Keratinocyte (primary cell): ENCODE data around the gene ROPN1B. TPM values are rescaled to one million over a fixed set of nuclear protein-coding genes. Genes with fewer than 3 reads are reported as not detected.

Experiments
- DNase-seq: peaks from one replicate; pipeline ENCODE4 v3.0.0-alpha.2; 2011; ENCODE audit warnings: low read depth, missing footprints, low spot score
- FAIRE-seq: peaks from 2 replicates; lab custom pipeline; 2011; peaks lifted over from hg19 to GRCh38; lab: Jason Lieb, UNC
- H2AFZ ChIP-seq: 2 replicates; pipeline ENCODE4 v1.6.0; 2012; ENCODE audit warnings: low read length, control low read depth, inconsistent platforms; ENCODE audit not compliant: control insufficient read depth
- H3K27ac ChIP-seq: 2 replicates; pipeline ENCODE4 v1.5.1; 2011; ENCODE audit warnings: low read length; ENCODE audit not compliant: control insufficient read depth, insufficient read depth
- H3K27me3 ChIP-seq: 3 replicates; pipeline ENCODE4 v1.6.0; 2011; ENCODE audit warnings: low read length; ENCODE audit not compliant: control insufficient read depth, insufficient read depth; ENCODE audit errors: extremely low read depth
- H3K36me3 ChIP-seq, 2 experiments: 2 replicates in 1 of 2; 3 replicates in 1 of 2; pipeline ENCODE4 v1.5.1; 2011; ENCODE audit warnings: low read length in 2 of 2, mild to moderate bottlenecking in 1 of 2; ENCODE audit not compliant: control insufficient read depth in 2 of 2, insufficient read depth in 2 of 2; ENCODE audit errors: extremely low read depth in 1 of 2
- H3K4me1 ChIP-seq: 3 replicates; pipeline ENCODE4 v1.5.1; 2011; ENCODE audit warnings: low read length; ENCODE audit not compliant: control insufficient read depth, insufficient read depth; ENCODE audit errors: extremely low read depth
- H3K4me2 ChIP-seq: 3 replicates; pipeline ENCODE4 v1.6.0; 2011; ENCODE audit warnings: low read depth, low read length; ENCODE audit not compliant: control insufficient read depth, insufficient read depth; ENCODE audit errors: extremely low read depth
- H3K4me3 ChIP-seq, 3 experiments: fragments of 200-600 bp in 1 of 3; sonication (generic) in 1 of 3; 2 replicates in 2 of 3; 3 replicates in 1 of 3; pipeline ENCODE4 v1.5.1; 2011 to 2016; ENCODE audit warnings: low read length in 3 of 3, mild to moderate bottlenecking in 3 of 3, control low read depth in 2 of 3, inconsistent platforms in 1 of 3, low read depth in 1 of 3, mixed read lengths in 1 of 3, mixed run types in 1 of 3, moderate library complexity in 1 of 3; ENCODE audit not compliant: control insufficient read depth in 2 of 3, insufficient read depth in 2 of 3; ENCODE audit errors: extremely low read depth in 1 of 3
- H3K79me2 ChIP-seq: 2 replicates; pipeline ENCODE4 v1.6.0; 2012; ENCODE audit warnings: low read length; ENCODE audit not compliant: control insufficient read depth, insufficient read depth
- H3K9ac ChIP-seq: 3 replicates; pipeline ENCODE4 v1.6.0; 2011; ENCODE audit warnings: low read length; ENCODE audit not compliant: control insufficient read depth, insufficient read depth; ENCODE audit errors: extremely low read depth
- H3K9me1 ChIP-seq: 3 replicates; pipeline ENCODE4 v1.6.0; 2011; ENCODE audit warnings: low read length; ENCODE audit not compliant: control insufficient read depth, insufficient read depth; ENCODE audit errors: extremely low read depth
- H3K9me3 ChIP-seq: 2 replicates; pipeline ENCODE4 v1.5.1; 2012; ENCODE audit warnings: low read depth, low read length; ENCODE audit not compliant: control insufficient read depth
- H4K20me1 ChIP-seq: 3 replicates; pipeline ENCODE4 v1.6.0; 2011; ENCODE audit warnings: low read length; ENCODE audit not compliant: control insufficient read depth, insufficient read depth; ENCODE audit errors: extremely low read depth
- CTCF ChIP-seq, 3 experiments: IDR thresholded peaks in 1 of 3; conservative IDR thresholded peaks in 1 of 3; optimal IDR thresholded peaks in 1 of 3; 2 replicates in 2 of 3; 3 replicates in 1 of 3; pipeline versions ENCODE3 to v1.5.1; 2011; ENCODE audit warnings: low read length in 3 of 3, mild to moderate bottlenecking in 3 of 3, moderate library complexity in 2 of 3, control low read depth in 1 of 3, inconsistent platforms in 1 of 3; ENCODE audit not compliant: insufficient read depth in 2 of 3; ENCODE audit errors: extremely low read depth in 1 of 3
- EZH2 ChIP-seq: IDR thresholded peaks from one replicate; pipeline ENCODE4 v1.6.1; 2012; ENCODE audit warnings: inconsistent platforms, mild to moderate bottlenecking, low read length, moderate library complexity
- dilution Hi-C: fragments of 300-500 bp; cut with MboI; formaldehyde crosslinking; loops from one replicate; pipeline ENCODE4 v1.7.0; 2020; ENCODE audit warnings: low sequenced_read_pairs; ENCODE audit not compliant: extremely low pct_ligation_motif_present
- polyA plus RNA-seq, 5 experiments: library from polyadenylated mRNA; depleted of rRNA in 3 of 5; stranded (reverse) in 3 of 5; stranded (forward) in 1 of 5; unstranded in 1 of 5; fragments of >200 nt; gene quantifications; 1 replicate in 1 of 5; 2 replicates in 3 of 5; 3 replicates in 1 of 5; pipeline versions ENCODE4 v1.2.1 to v1.2.3, GENCODE V29; 2011 to 2012; ENCODE audit warnings: missing spikeins in 2 of 5, low read depth in 1 of 5, low replicate concordance in 1 of 5
- small RNA-seq, 3 experiments: library from RNA; depleted of rRNA; stranded (forward); fragments of <200 nt; gene quantifications; one replicate each; pipeline ENCODE3, GENCODE V24; 2012; ENCODE audit warnings: low read depth in 3 of 3, low replicate concordance in 1 of 3; ENCODE audit not compliant: insufficient read length in 3 of 3

Gene ROPN1B
- polyA plus RNA-seq, 1 donor (not counting 4 experiments of a cell fraction or from before 2014, with no cell fraction given) = 0.14 TPM

- H3K4me1 ChIP-seq = peaks cover 8% of the 10 kb centered on the region
- DNase-seq (no peak), FAIRE-seq (no peak)
- peaks cover 2 to 6% of the 10 kb centered on the region in 2 experiments for H3K36me3 ChIP-seq
- H3K79me2 ChIP-seq = no peaks in the 10 kb centered on the region
- no peaks in the 10 kb centered on the region for H3K27me3 ChIP-seq
- no peak overlapping the region for H3K4me2 ChIP-seq
- H3K27ac ChIP-seq = no peak overlapping the region
- no peaks in the 10 kb centered on the region for H3K9me1 ChIP-seq
- no peak overlapping the region for H3K9ac ChIP-seq
- TF ChIP-seq CTCF (optimal IDR thresholded peaks at IDR 0.05 in 1 of 3, IDR thresholded peaks at IDR 0.05 in 1 of 3, conservative IDR thresholded peaks at IDR 0.05 in 1 of 3; ENCODE audit: extremely low read depth in 1 of 3, insufficient read depth in 2 of 3, low read length in 3 of 3) = no peak
- no peak for TF ChIP-seq EZH2
- H2AFZ ChIP-seq = no peak overlapping the region
- dilution Hi-C loops = no loop called here
- H3K9me3 ChIP-seq = peaks cover 4% of the 10 kb centered on the region
- H4K20me1 ChIP-seq = no peaks in the 10 kb centered on the region
- H3K4me3 ChIP-seq = no peak overlapping the region
Observed at GRCh38 chr3:126030455-126030854, 61.5 kb downstream of the ROPN1B start.

GRCh38 chr3:126031981-126032471, 63.0 kb downstream of the ROPN1B start:
- dilution Hi-C loops = no loop called here
- H3K36me3 ChIP-seq = peaks cover 0 to 6% of the 10 kb centered on the region in 2 experiments
- H2AFZ ChIP-seq = no peak overlapping the region
- H3K4me2 ChIP-seq = no peak overlapping the region
- no peak for DNase-seq
- peaks cover 8% of the 10 kb centered on the region for H3K4me1 ChIP-seq
- H4K20me1 ChIP-seq = no peaks in the 10 kb centered on the region
- TF ChIP-seq CTCF (optimal IDR thresholded peaks at IDR 0.05 in 1 of 3, IDR thresholded peaks at IDR 0.05 in 1 of 3, conservative IDR thresholded peaks at IDR 0.05 in 1 of 3; ENCODE audit: extremely low read depth in 1 of 3, insufficient read depth in 2 of 3, low read length in 3 of 3) = no peak
- no peak for TF ChIP-seq EZH2
- no peak overlapping the region for H3K27ac ChIP-seq
- no peaks in the 10 kb centered on the region for H3K9me1 ChIP-seq
- no peak for FAIRE-seq
- H3K27me3 ChIP-seq = no peaks in the 10 kb centered on the region
- H3K9ac ChIP-seq = no peak overlapping the region
- no peaks in the 10 kb centered on the region for H3K79me2 ChIP-seq
- peaks cover 4% of the 10 kb centered on the region for H3K9me3 ChIP-seq
- no peak overlapping the region for H3K4me3 ChIP-seq

Small RNA genes lying within 50 kb of the gene (small RNA-seq; reads per million reads assigned to genes)
- gene AC092903.1 = 0 reads per million in 3 experiments

Other genes with a start within 250 kb of the ROPN1B start
- 30.2 to 39.8 TPM (median 39.5 TPM) in 3 replicates for gene SLC41A3, start 114.9 kb downstream of the ROPN1B start, polyA plus RNA-seq
- 0.09 to 0.35 TPM (median 0.17 TPM) in 3 replicates for gene ALDH1L1, start 211.4 kb downstream of the ROPN1B start, polyA plus RNA-seq